Esophagus muscularis mucosa (tissue), 4 donors: Measurements from ENCODE around the gene HOXB8. TPM values are rescaled to one million over a fixed set of nuclear protein-coding genes. Genes with fewer than 3 reads are reported as not detected.

Source experiments
- DNase-seq: peaks from one replicate; pipeline ENCODE4 v3.0.0-alpha.2; 2017; ENCODE audit errors: extremely low spot score
- H3K27ac ChIP-seq, 4 donors: fragments of 200-600 bp; sonication (generic); replicated peaks in 1 of 4; 1 replicate in 3 of 4; 2 replicates in 1 of 4; pipeline ENCODE4 v1.5.1; 2016 to 2019; ENCODE audit warnings: mild to moderate bottlenecking in 1 of 4
- H3K27me3 ChIP-seq, 4 donors: fragments of 200-600 bp; sonication (generic); one replicate each; pipeline versions ENCODE4 v1.5.1 to v1.6.0; 2016 to 2019
- H3K36me3 ChIP-seq, 4 donors: fragments of 200-600 bp; sonication (generic); one replicate each; pipeline ENCODE4 v1.5.1; 2016 to 2019
- H3K4me1 ChIP-seq, 4 donors: fragments of 200-600 bp; sonication (generic); one replicate each; pipeline ENCODE4 v1.5.1; 2016 to 2019
- H3K4me3 ChIP-seq, 4 donors: fragments of 200-600 bp; sonication (generic); 1 replicate in 2 of 4; 2 replicates in 2 of 4; pipeline ENCODE4 v1.5.1; 2016 to 2019; ENCODE audit warnings: mild to moderate bottlenecking in 4 of 4, moderate library complexity in 1 of 4
- H3K9me3 ChIP-seq, 4 donors: fragments of 200-600 bp; sonication (generic); 1 replicate in 3 of 4; 2 replicates in 1 of 4; pipeline ENCODE4 v1.5.1; 2016 to 2019
- CTCF ChIP-seq, 3 experiments: fragments of 200-600 bp in 2 of 3; fragments of 450-650 bp in 1 of 3; sonication (generic) in 2 of 3; IDR thresholded peaks; one replicate each; pipeline ENCODE4 v1.5.1; 2017 to 2019; ENCODE audit warnings: antibody characterized with exemption in 3 of 3, mild to moderate bottlenecking in 2 of 3, moderate library complexity in 1 of 3
- EP300 ChIP-seq: sonication (generic); formaldehyde crosslinking; IDR thresholded peaks from one replicate; pipeline ENCODE4 v1.6.1; 2017; ENCODE audit warnings: antibody characterized with exemption
- POLR2A ChIP-seq: fragments of 450-650 bp; IDR thresholded peaks from one replicate; pipeline ENCODE4 v1.6.1; 2017; ENCODE audit warnings: antibody characterized with exemption, moderate library complexity, mild to moderate bottlenecking, low read depth
- POLR2AphosphoS5 ChIP-seq, 2 donors: sonication (generic); formaldehyde crosslinking; IDR thresholded peaks; one replicate each; pipeline ENCODE4 v1.6.1; 2017; ENCODE audit warnings: antibody characterized with exemption in 2 of 2
- WGBS: methylation state at CpG from one replicate; pipeline ENCODE4 v1.1.5; 2018; 5-methylcytosine and 5-hydroxymethylcytosine counted together
- intact Hi-C: fragments of 100-400 bp; cut with DNase I; formaldehyde crosslinking; loops from one replicate; pipeline ENCODE4 v1.15.1; 2023
- total RNA-seq, 4 donors: library from RNA; depleted of rRNA; stranded (reverse); fragments of >200 nt; gene quantifications; one replicate each; pipeline versions ENCODE4 v1.1.0 to v1.2.1, GENCODE V29; 2016

The HOXB8 gene
- total RNA-seq, 4 donors from 2014 or later: not detected

GRCh38 chr17:48584223-48584741 lies 30.8 kb downstream of the HOXB8 start:
- Histone ChIP-seq H3K27me3 (no peaks in the 10 kb centered on the region), H3K27ac (peak overlapping the region; percentile 91 to 97 (median 96)), H3K4me3 (peak overlapping the region in 2 of 4 donors; percentile 70 to 74), H3K9me3 (no peaks in the 10 kb centered on the region), H3K36me3 (no peaks in the 10 kb centered on the region), H3K4me1 (peaks cover 51 to 68% (median 66%) of the 10 kb centered on the region in 4 donors)
- intact Hi-C loops: no loop called here
- DNase-seq: no peak
- TF ChIP-seq POLR2A: no peak
- TF ChIP-seq POLR2AphosphoS5 (IDR thresholded peaks at IDR 0.05): no peak
- no peak for TF ChIP-seq CTCF (IDR thresholded peaks at IDR 0.05)
- no peak for TF ChIP-seq EP300
- 65% methylated on average over 2 of the region's 2 CpGs for WGBS

GRCh38 chr17:48583708-48584222 lies 31.3 kb downstream of the HOXB8 start:
- intact Hi-C loops: no loop called here
- no peak for TF ChIP-seq EP300
- TF ChIP-seq POLR2AphosphoS5 (IDR thresholded peaks at IDR 0.05): no peak
- 84% methylated on average over 3 of the region's 3 CpGs for WGBS
- peaks cover 51 to 73% (median 71%) of the 10 kb centered on the region in 4 donors for H3K4me1 ChIP-seq
- H3K27me3 ChIP-seq: no peaks in the 10 kb centered on the region
- no peaks in the 10 kb centered on the region for H3K9me3 ChIP-seq
- H3K36me3 ChIP-seq: no peaks in the 10 kb centered on the region
- H3K4me3 ChIP-seq: no peak overlapping the region
- no peak for DNase-seq
- peak overlapping the region; percentile 91 to 97 (median 96) for H3K27ac ChIP-seq

GRCh38 chr17:48582750-48583069 lies 32.4 kb downstream of the HOXB8 start:
- no peak for TF ChIP-seq POLR2AphosphoS5 (IDR thresholded peaks at IDR 0.05)
- no peak for TF ChIP-seq EP300
- no peak for TF ChIP-seq POLR2A
- no peak for TF ChIP-seq CTCF (IDR thresholded peaks at IDR 0.05)
- Histone ChIP-seq H3K4me1 (peaks cover 51 to 76% (median 75%) of the 10 kb centered on the region in 4 donors), H3K4me3 (peak overlapping the region; percentile 65 to 78 (median 73)), H3K27me3 (no peaks in the 10 kb centered on the region), H3K9me3 (no peaks in the 10 kb centered on the region), H3K36me3 (no peaks in the 10 kb centered on the region), H3K27ac (peak overlapping the region; percentile 91 to 97 (median 96))
- intact Hi-C loops: no loop called here
- WGBS: 44% methylated on average over 7 of the region's 7 CpGs
- DNase-seq: no peak

- DNase-seq: no peak
- Histone ChIP-seq H3K4me1 (peaks cover 34 to 84% (median 79%) of the 10 kb centered on the region in 4 donors), H3K27ac (peak overlapping the region; percentile 91 to 97 (median 96)), H3K27me3 (no peaks in the 10 kb centered on the region), H3K4me3 (peak overlapping the region; percentile 65 to 78 (median 73)), H3K36me3 (no peaks in the 10 kb centered on the region), H3K9me3 (no peaks in the 10 kb centered on the region)
- WGBS: 66% methylated on average over 26 of the region's 26 CpGs
- TF ChIP-seq POLR2AphosphoS5 (IDR thresholded peaks at IDR 0.05): no peak
- TF ChIP-seq EP300: no peak
- intact Hi-C loops: no loop called here
Measured at GRCh38 chr17:48579760-48580554, 35.1 kb downstream of the HOXB8 start.

- no peaks in the 10 kb centered on the region for H3K27me3 ChIP-seq
- intact Hi-C loops: no loop called here
- H3K27ac ChIP-seq: peak overlapping the region; percentile 91 to 97 (median 96)
- TF ChIP-seq CTCF (IDR thresholded peaks at IDR 0.05): no peak
- no peak for TF ChIP-seq POLR2A
- TF ChIP-seq POLR2AphosphoS5 (IDR thresholded peaks at IDR 0.05): no peak
- TF ChIP-seq EP300: no peak
- peak overlapping the region in 3 of 4 donors; percentile 76 to 90 (median 78) for H3K4me3 ChIP-seq
- DNase-seq: no peak
- H3K4me1 ChIP-seq: peaks cover 33 to 84% (median 79%) of the 10 kb centered on the region in 4 donors
- WGBS: 63% methylated on average over 7 of the region's 7 CpGs
- H3K9me3 ChIP-seq: no peaks in the 10 kb centered on the region
- no peaks in the 10 kb centered on the region for H3K36me3 ChIP-seq
Measured at GRCh38 chr17:48579471-48579759, 35.7 kb downstream of the HOXB8 start.
